Measurements from ENCODE around the gene TIMP4.

TIMP4 gene

GRCh38 chr3:12185172-12185710 is 26.5 kb upstream of the TIMP4 start:
- no peak overlapping the region for H3K27ac ChIP-seq
- DNase-seq, result no peak
- H3K4me3 ChIP-seq (ENCODE audit: low read depth, low read length), result no peak overlapping the region
- no peak for TF ChIP-seq CTCF (IDR thresholded peaks at IDR 0.05; ENCODE audit: low read depth, low read length, missing control alignments)
- H3K27me3 ChIP-seq (replicated peaks), result no peaks in the 10 kb centered on the region
- no peaks in the 10 kb centered on the region for H3K36me3 ChIP-seq (replicated peaks)
- in situ Hi-C loops (cut with HindIII; ENCODE audit: low pct_ligation_motif_present, low sequenced_read_pairs), result loop anchor here (25.0 kb wide), 1 partner anchor 277 kb away; no protein-coding TSS in a partner anchor

- in situ Hi-C loops (cut with HindIII; ENCODE audit: low pct_ligation_motif_present, low sequenced_read_pairs), result loop anchor here (25.0 kb wide), 1 partner anchor 278 kb away; no protein-coding TSS in a partner anchor
- H3K36me3 ChIP-seq (replicated peaks), result no peaks in the 10 kb centered on the region
- H3K27ac ChIP-seq, result no peak overlapping the region
Measured at GRCh38 chr3:12184541-12184940, 25.8 kb upstream of the TIMP4 start.

GRCh38 chr3:12182687-12183441 is 24.2 kb upstream of the TIMP4 start:
- H3K27ac ChIP-seq, result no peak overlapping the region
- no peak for DNase-seq
- no peak overlapping the region for H3K4me3 ChIP-seq (ENCODE audit: low read depth, low read length)
- no peaks in the 10 kb centered on the region for H3K36me3 ChIP-seq (replicated peaks)
- no peaks in the 10 kb centered on the region for H3K27me3 ChIP-seq (replicated peaks)
- TF ChIP-seq CTCF (IDR thresholded peaks at IDR 0.05; ENCODE audit: low read depth, low read length, missing control alignments), result no peak
- in situ Hi-C loops (cut with HindIII; ENCODE audit: low pct_ligation_motif_present, low sequenced_read_pairs), result loop anchor here (25.0 kb wide), 1 partner anchor 279 kb away; no protein-coding TSS in a partner anchor

More at GRCh38 chr3:12184541-12184940, 25.8 kb upstream of the TIMP4 start:
- no peak for TF ChIP-seq CTCF (IDR thresholded peaks at IDR 0.05; ENCODE audit: low read depth, low read length, missing control alignments)
- DNase-seq, result no peak
- Histone ChIP-seq H3K4me3 (ENCODE audit: low read depth, low read length) (no peak overlapping the region), H3K27me3 (replicated peaks) (no peaks in the 10 kb centered on the region)

- Histone ChIP-seq H3K4me3 (ENCODE audit: low read depth, low read length) (no peak overlapping the region), H3K27ac (no peak overlapping the region), H3K36me3 (replicated peaks) (no peaks in the 10 kb centered on the region), H3K27me3 (replicated peaks) (no peaks in the 10 kb centered on the region)
- no peak for TF ChIP-seq CTCF (IDR thresholded peaks at IDR 0.05; ENCODE audit: low read depth, low read length, missing control alignments)
- no peak for DNase-seq
- in situ Hi-C loops (cut with HindIII; ENCODE audit: low pct_ligation_motif_present, low sequenced_read_pairs), result loop anchor here (25.0 kb wide), 1 partner anchor 280 kb away; no protein-coding TSS in a partner anchor
Measured at GRCh38 chr3:12181806-12182205, 23.1 kb upstream of the TIMP4 start.

- TF ChIP-seq CTCF (IDR thresholded peaks at IDR 0.05; ENCODE audit: low read depth, low read length, missing control alignments), result no peak
- in situ Hi-C loops (cut with HindIII; ENCODE audit: low pct_ligation_motif_present, low sequenced_read_pairs), result loop anchor here (25.0 kb wide), 1 partner anchor 281 kb away; no protein-coding TSS in a partner anchor
- H3K36me3 ChIP-seq (replicated peaks), result no peaks in the 10 kb centered on the region
- no peak overlapping the region for H3K4me3 ChIP-seq (ENCODE audit: low read depth, low read length)
- DNase-seq, result no peak
- H3K27ac ChIP-seq, result no peak overlapping the region
- H3K27me3 ChIP-seq (replicated peaks), result no peaks in the 10 kb centered on the region
Measured at GRCh38 chr3:12181301-12181700, 22.6 kb upstream of the TIMP4 start.
